Caco-2 (cell line): Measurements from ENCODE around the gene KCNK4. TPM values are rescaled to one million over a fixed set of nuclear protein-coding genes. Genes with fewer than 3 reads are reported as not detected.

Experiments used
- BruUV-seq: library from RNA; stranded (reverse); fragments of 400-500 nt; replicated peaks from 2 replicates; lab custom pipeline; 2021; lab: Mats Ljungman, UMichigan
- CTCF ChIA-PET: fragments of 300-600 bp; sonication (Branson Sonifier 250); formaldehyde crosslinking; loops from one replicate; lab custom pipeline; 2022; ENCODE audit warnings: antibody characterized with exemption; lab: Charles Lee
- POLR2A ChIA-PET: fragments of 300-600 bp; sonication (Branson Sonifier 250); formaldehyde crosslinking; loops from one replicate; lab custom pipeline; 2022; ENCODE audit warnings: antibody characterized with exemption; lab: Charles Lee
- DNase-seq, 2 experiments: peaks; one replicate each; pipeline versions ENCODE4 v3.0.0 to v3.0.0-alpha.2; 2020 to 2022
- H3K27me3 ChIP-seq: replicated peaks from 2 replicates; pipeline ENCODE4 v1.6.0; 2011; ENCODE audit warnings: low read length; ENCODE audit not compliant: control insufficient read depth, insufficient read depth
- H3K36me3 ChIP-seq: 2 replicates; pipeline ENCODE4 v1.5.1; 2011; ENCODE audit warnings: low read length; ENCODE audit not compliant: control insufficient read depth, insufficient read depth
- H3K4me1 ChIP-seq: fragments of 250-450 bp; sonication (Bioruptor Pico); 2 replicates; pipeline ENCODE4 v1.5.1; 2020; ENCODE audit warnings: mild to moderate bottlenecking
- H3K4me3 ChIP-seq: 2 replicates; pipeline ENCODE4 v1.5.1; 2011; ENCODE audit warnings: low read depth, mild to moderate bottlenecking, control low read depth, low read length
- H3K9me3 ChIP-seq: fragments of 250-450 bp; sonication (Bioruptor Pico); 2 replicates; pipeline ENCODE4 v1.5.1; 2020; ENCODE audit warnings: mild to moderate bottlenecking, moderate library complexity
- H3K27ac Mint-ChIP-seq: one replicate; pipeline ENCODE4 v1.8.0; 2022; ENCODE audit warnings: mixed read lengths; ENCODE audit not compliant: unreplicated experiment
- H3K27me3 Mint-ChIP-seq: one replicate; pipeline ENCODE4 v1.8.0; 2022; ENCODE audit warnings: mixed read lengths; ENCODE audit not compliant: insufficient read depth, unreplicated experiment
- H3K36me3 Mint-ChIP-seq: one replicate; pipeline ENCODE4 v1.8.0; 2022; ENCODE audit warnings: mild to moderate bottlenecking, mixed read lengths; ENCODE audit not compliant: insufficient read depth, unreplicated experiment
- H3K4me1 Mint-ChIP-seq: one replicate; pipeline ENCODE4 v1.8.0; 2022; ENCODE audit warnings: low read depth, mixed read lengths; ENCODE audit not compliant: unreplicated experiment
- H3K4me3 Mint-ChIP-seq: one replicate; pipeline ENCODE4 v1.8.0; 2022; ENCODE audit warnings: mild to moderate bottlenecking, moderate library complexity, mixed read lengths; ENCODE audit not compliant: unreplicated experiment
- H3K9me3 Mint-ChIP-seq: one replicate; pipeline ENCODE4 v1.8.0; 2022; ENCODE audit warnings: mixed read lengths; ENCODE audit not compliant: unreplicated experiment
- CTCF ChIP-seq, 2 experiments: fragments of 200-600 bp in 1 of 2; IDR thresholded peaks; 1 replicate in 1 of 2; 2 replicates in 1 of 2; pipeline versions ENCODE4 v1.5.1 to v1.8.0; 2011 to 2022; ENCODE audit warnings: antibody characterized with exemption in 1 of 2, control low read depth in 1 of 2, inconsistent platforms in 1 of 2, low read depth in 1 of 2, low read length in 1 of 2, mild to moderate bottlenecking in 1 of 2, moderate library complexity in 1 of 2; ENCODE audit not compliant: insufficient read depth in 1 of 2, severe bottlenecking in 1 of 2, unreplicated experiment in 1 of 2
- intact Hi-C: fragments of 100-400 bp; cut with micrococcal nuclease; formaldehyde crosslinking; loops from one replicate; pipeline ENCODE4 v1.10.0; 2022; ENCODE audit not compliant: unreplicated experiment
- total RNA-seq: library from RNA; stranded (reverse); gene quantifications from 2 replicates; pipeline ENCODE4 v1.2.3, GENCODE V29; 2022

KCNK4 gene
- total RNA-seq, 1 experiment from 2014 or later = not detected

DNA sequence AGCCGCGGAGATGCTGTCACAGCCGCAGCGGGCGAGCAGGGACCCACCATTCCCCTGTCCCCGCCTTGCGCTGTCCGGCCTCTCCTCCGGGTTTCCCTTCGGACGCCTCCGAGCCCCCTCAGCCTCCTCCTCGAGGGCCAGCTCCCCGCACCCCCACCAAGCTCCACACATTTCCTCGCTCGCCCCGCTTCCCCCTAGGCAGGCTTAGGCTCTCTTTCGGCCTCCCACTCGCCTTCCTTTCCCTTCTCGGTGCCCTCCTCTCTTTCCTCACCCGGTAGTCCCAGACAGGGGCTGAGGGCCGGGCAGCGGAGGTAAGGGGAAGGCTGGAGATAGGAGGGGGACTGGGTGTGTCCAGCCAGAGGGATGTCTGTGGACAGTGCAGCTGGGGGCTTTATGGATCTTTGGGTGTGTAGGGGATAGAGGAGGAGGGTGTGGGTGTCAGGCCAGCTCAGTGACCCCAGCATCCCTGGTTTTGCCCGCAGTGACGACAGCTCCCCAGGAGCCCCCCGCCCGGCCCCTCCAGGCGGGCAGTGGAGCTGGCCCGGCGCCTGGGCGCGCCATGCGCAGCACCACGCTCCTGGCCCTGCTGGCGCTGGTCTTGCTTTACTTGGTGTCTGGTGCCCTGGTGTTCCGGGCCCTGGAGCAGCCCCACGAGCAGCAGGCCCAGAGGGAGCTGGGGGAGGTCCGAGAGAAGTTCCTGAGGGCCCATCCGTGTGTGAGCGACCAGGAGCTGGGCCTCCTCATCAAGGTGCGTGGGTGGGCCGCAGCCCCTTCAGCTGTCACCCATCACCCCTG, 1.6 kb downstream of the KCNK4 start:
- peaks cover 7% of the 10 kb centered on the region; the same call in 1 of the 2 replicates for H3K4me1 ChIP-seq
- H3K9me3 Mint-ChIP-seq = no peaks in the 10 kb centered on the region
- H3K9me3 ChIP-seq = no peaks in the 10 kb centered on the region
- peak overlapping the region; percentile 70 for H3K4me3 Mint-ChIP-seq
- H3K36me3 Mint-ChIP-seq = no peaks in the 10 kb centered on the region
- no TSS peak for BruUV-seq
- no peak for TF ChIP-seq CTCF (IDR thresholded peaks at IDR 0.05; ENCODE audit: insufficient read depth in 1 of 2, low read depth in 1 of 2, low read length in 1 of 2, severe bottlenecking in 1 of 2, unreplicated experiment in 1 of 2)
- no peak for DNase-seq
- H3K36me3 ChIP-seq = no peaks in the 10 kb centered on the region
- POLR2A ChIA-PET = no interaction called here
- H3K4me3 ChIP-seq = no peak overlapping the region
- CTCF ChIA-PET = interaction anchor here (0.7 to 1.2 kb wide), 2 partner anchors 12 to 48 kb away, joined by 3 to 5 read pairs; no protein-coding TSS in a partner anchor
- H3K27me3 ChIP-seq = peaks cover 3% of the 10 kb centered on the region
- no peak overlapping the region for H3K27ac Mint-ChIP-seq
- peaks cover 17% of the 10 kb centered on the region for H3K27me3 Mint-ChIP-seq
- intact Hi-C loops = no loop called here
- no peaks in the 10 kb centered on the region for H3K4me1 Mint-ChIP-seq

DNA sequence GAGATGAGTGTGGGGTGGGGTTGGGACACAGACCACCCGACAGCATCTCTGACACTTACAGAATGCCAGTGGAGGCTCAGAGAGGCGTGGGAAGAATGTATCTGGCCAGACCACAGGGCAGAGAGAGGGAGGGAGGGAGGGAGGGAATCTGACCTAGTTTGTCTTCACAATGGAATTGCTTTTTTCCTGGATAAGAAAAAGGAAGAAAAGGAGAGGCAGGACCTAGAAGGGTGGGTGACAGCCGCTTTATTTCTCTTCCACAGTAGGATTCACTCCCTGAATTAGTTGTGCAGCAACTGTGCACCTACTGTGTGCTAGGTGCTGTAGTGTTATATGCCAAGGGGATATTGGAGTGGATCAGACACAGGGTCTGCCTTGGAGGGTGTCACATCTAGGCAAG, 3.7 kb downstream of the KCNK4 start:
- Mint-ChIP-seq H3K27me3 (peaks cover 20% of the 10 kb centered on the region), H3K36me3 (no peaks in the 10 kb centered on the region), H3K4me3 (no peak overlapping the region), H3K9me3 (no peaks in the 10 kb centered on the region), H3K27ac (no peak overlapping the region), H3K4me1 (no peaks in the 10 kb centered on the region)
- no TSS peak for BruUV-seq
- intact Hi-C loops = no loop called here
- CTCF ChIA-PET = interaction anchor here (0.6 kb wide), 2 partner anchors 10 to 84 kb away, joined by 3 read pairs; no protein-coding TSS in a partner anchor
- H3K27me3 ChIP-seq = peaks cover 4% of the 10 kb centered on the region
- no peak for DNase-seq
- H3K4me3 ChIP-seq = no peak overlapping the region
- H3K9me3 ChIP-seq = no peaks in the 10 kb centered on the region
- TF ChIP-seq CTCF (IDR thresholded peaks at IDR 0.05; ENCODE audit: insufficient read depth in 1 of 2, low read depth in 1 of 2, low read length in 1 of 2, severe bottlenecking in 1 of 2, unreplicated experiment in 1 of 2) = no peak
- POLR2A ChIA-PET = no interaction called here
- H3K36me3 ChIP-seq = no peaks in the 10 kb centered on the region
- peaks cover 9% of the 10 kb centered on the region for H3K4me1 ChIP-seq

DNA sequence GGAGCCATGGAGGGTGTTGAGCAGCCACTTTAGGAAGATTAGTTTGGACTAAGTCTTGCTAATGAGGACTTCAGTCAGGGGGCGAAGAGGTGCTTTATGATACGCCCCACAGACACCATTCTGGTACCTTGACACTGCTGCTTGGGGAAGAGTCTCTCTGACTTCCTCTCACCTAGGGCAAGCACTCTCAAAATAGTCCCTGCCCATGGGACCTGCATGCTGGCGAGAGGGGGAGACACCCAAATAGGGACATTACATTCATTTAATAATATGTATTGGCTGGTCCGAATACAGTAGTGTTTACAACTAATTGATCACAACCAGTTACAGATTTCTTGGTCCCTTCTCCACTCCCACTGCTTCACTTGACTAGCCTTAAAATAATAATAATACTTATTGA, 4.7 kb downstream of the KCNK4 start:
- H3K4me1 Mint-ChIP-seq = no peaks in the 10 kb centered on the region
- no TSS peak for BruUV-seq
- peaks cover 16% of the 10 kb centered on the region for H3K27me3 Mint-ChIP-seq
- TF ChIP-seq CTCF (IDR thresholded peaks at IDR 0.05; ENCODE audit: insufficient read depth in 1 of 2, low read depth in 1 of 2, low read length in 1 of 2, severe bottlenecking in 1 of 2, unreplicated experiment in 1 of 2) = no peak
- intact Hi-C loops = no loop called here
- no peak for DNase-seq
- no peak overlapping the region for H3K4me3 Mint-ChIP-seq
- POLR2A ChIA-PET = no interaction called here
- no peak overlapping the region for H3K27ac Mint-ChIP-seq
- H3K9me3 ChIP-seq = no peaks in the 10 kb centered on the region
- peaks cover 4% of the 10 kb centered on the region for H3K27me3 ChIP-seq
- H3K4me3 ChIP-seq = no peak overlapping the region
- H3K9me3 Mint-ChIP-seq = no peaks in the 10 kb centered on the region
- CTCF ChIA-PET = interaction anchor here (0.6 to 1.6 kb wide), 2 partner anchors 9 kb away, joined by 3 to 5 read pairs; partner anchors contain the start of gene ESRRA
- H3K36me3 ChIP-seq = no peaks in the 10 kb centered on the region
- H3K4me1 ChIP-seq = peaks cover 12% of the 10 kb centered on the region
- peaks cover 5% of the 10 kb centered on the region for H3K36me3 Mint-ChIP-seq
